Liver (tissue), 9 donors: ENCODE results near the gene MOB3B. TPM values are rescaled to one million over a fixed set of nuclear protein-coding genes. Genes with fewer than 3 reads are reported as not detected.

Experiments
- DNase-seq: peaks from one replicate; pipeline ENCODE4 v3.0.0-alpha.2; 2017; ENCODE audit warnings: low spot score
- H3K27ac ChIP-seq, 2 donors: one replicate each; pipeline ENCODE4 v1.7.0; 2013; ENCODE audit warnings: inconsistent platforms in 2 of 2, low read length in 2 of 2, control low read depth in 1 of 2, low read depth in 1 of 2, mild to moderate bottlenecking in 1 of 2
- H3K27me3 ChIP-seq, 4 donors: one replicate each; pipeline versions ENCODE4 v1.6.1 to v1.7.0; 2013; ENCODE audit warnings: low read length in 3 of 4, inconsistent platforms in 1 of 4, mild to moderate bottlenecking in 1 of 4, moderate library complexity in 1 of 4; ENCODE audit not compliant: control insufficient read depth in 4 of 4, insufficient read depth in 4 of 4
- H3K36me3 ChIP-seq, 4 donors: one replicate each; pipeline versions ENCODE4 v1.6.1 to v1.7.0; 2013; ENCODE audit warnings: low read length in 3 of 4, mild to moderate bottlenecking in 3 of 4, low read depth in 1 of 4, moderate library complexity in 1 of 4; ENCODE audit not compliant: control insufficient read depth in 4 of 4, insufficient read depth in 3 of 4
- H3K4me1 ChIP-seq, 4 donors: one replicate each; pipeline versions ENCODE4 v1.6.1 to v1.7.0; 2013; ENCODE audit warnings: low read length in 3 of 4, mild to moderate bottlenecking in 3 of 4, moderate library complexity in 1 of 4; ENCODE audit not compliant: control insufficient read depth in 4 of 4, insufficient read depth in 4 of 4
- H3K4me3 ChIP-seq, 3 donors: one replicate each; pipeline versions ENCODE4 v1.6.1 to v1.7.0; 2013; ENCODE audit warnings: low read length in 3 of 3, control low read depth in 1 of 3, low read depth in 1 of 3, mild to moderate bottlenecking in 1 of 3
- H3K9ac ChIP-seq, 2 donors: one replicate each; pipeline ENCODE4 v1.7.0; 2013; ENCODE audit warnings: low read length in 2 of 2, mild to moderate bottlenecking in 2 of 2, moderate library complexity in 2 of 2, control low read depth in 1 of 2, low read depth in 1 of 2
- H3K9me3 ChIP-seq, 4 donors: one replicate each; pipeline versions ENCODE4 v1.6.1 to v1.7.0; 2013; ENCODE audit warnings: low read length in 3 of 4; ENCODE audit not compliant: control insufficient read depth in 4 of 4
- EGR1 ChIP-seq, 2 donors: IDR thresholded peaks; 2 replicates each; pipeline ENCODE4 v1.6.1; 2016 to 2018; ENCODE audit warnings: antibody characterized with exemption in 2 of 2, low read depth in 2 of 2
- FOXA1 ChIP-seq: IDR thresholded peaks from 2 replicates; pipeline ENCODE4 v1.6.1; 2016; ENCODE audit warnings: antibody characterized with exemption
- FOXA2 ChIP-seq: IDR thresholded peaks from 2 replicates; pipeline ENCODE4 v1.6.1; 2016; ENCODE audit warnings: antibody characterized with exemption
- GABPA ChIP-seq, 2 donors: IDR thresholded peaks in 1 of 2; conservative IDR thresholded peaks in 1 of 2; 2 replicates each; pipeline ENCODE4 v1.6.1; 2016; ENCODE audit warnings: antibody characterized with exemption in 2 of 2, mild to moderate bottlenecking in 1 of 2, moderate library complexity in 1 of 2
- HNF4A ChIP-seq, 2 donors: conservative IDR thresholded peaks; 2 replicates each; pipeline ENCODE4 v1.6.1; 2016; ENCODE audit warnings: antibody characterized with exemption in 2 of 2, mild to moderate bottlenecking in 2 of 2
- HNF4G ChIP-seq: IDR thresholded peaks from 2 replicates; pipeline ENCODE4 v1.6.1; 2016; ENCODE audit warnings: antibody characterized with exemption
- JUND ChIP-seq, 2 donors: IDR thresholded peaks; 2 replicates each; pipeline ENCODE4 v1.6.1; 2016; ENCODE audit warnings: antibody characterized with exemption in 2 of 2
- NR2F2 ChIP-seq: IDR thresholded peaks from 2 replicates; pipeline ENCODE4 v1.6.1; 2016; ENCODE audit warnings: antibody characterized with exemption
- RAD21 ChIP-seq, 2 donors: IDR thresholded peaks; 2 replicates each; pipeline ENCODE4 v1.6.1; 2016; ENCODE audit warnings: antibody characterized with exemption in 2 of 2, mild to moderate bottlenecking in 2 of 2
- RXRA ChIP-seq, 2 donors: IDR thresholded peaks; 2 replicates each; pipeline ENCODE4 v1.6.1; 2017 to 2018; ENCODE audit warnings: antibody characterized with exemption in 2 of 2, mild to moderate bottlenecking in 1 of 2
- SP1 ChIP-seq: IDR thresholded peaks from 2 replicates; pipeline ENCODE4 v1.6.1; 2018; ENCODE audit warnings: antibody characterized with exemption, mild to moderate bottlenecking
- TAF1 ChIP-seq: conservative IDR thresholded peaks from 2 replicates; pipeline ENCODE4 v1.6.1; 2016; ENCODE audit warnings: antibody characterized with exemption, mild to moderate bottlenecking
- YY1 ChIP-seq: IDR thresholded peaks from 2 replicates; pipeline ENCODE4 v1.6.1; 2016; ENCODE audit warnings: antibody characterized with exemption, mild to moderate bottlenecking
- WGBS: extraction: QIAGEN DNeasy Blood & Tissue Kit; methylation state at CpG from one replicate; pipeline ENCODE4 v1.1.7; 2013; 5-methylcytosine and 5-hydroxymethylcytosine counted together
- polyA plus RNA-seq, 2 donors: library from polyadenylated mRNA; stranded (reverse) in 1 of 2; unstranded in 1 of 2; fragments of 200-250 nt in 1 of 2; fragments of >200 nt in 1 of 2; fragmentation: Nextera tagmentation in 1 of 2; extraction: Ambion mirVana in 1 of 2; gene quantifications; one replicate each; pipeline versions ENCODE4 v1.2.1 to v1.2.3, GENCODE V29; 2013 to 2015
- total RNA-seq, 2 donors: library from RNA; depleted of rRNA; stranded (reverse); fragments of >200 nt; gene quantifications; one replicate each; pipeline ENCODE4 v1.2.3, GENCODE V29; 2014
- TF ChIP-seq, protein P1 (sequence below): IDR thresholded peaks from 2 replicates; pipeline ENCODE4 v1.6.1; 2016; ENCODE audit warnings: antibody characterized with exemption, mild to moderate bottlenecking
- TF ChIP-seq, protein P2 (sequence below): IDR thresholded peaks from 2 replicates; pipeline ENCODE4 v1.6.1; 2016; ENCODE audit warnings: antibody characterized with exemption
- TF ChIP-seq, protein P3 (sequence below): fragments of 150-350 bp; IDR thresholded peaks from 2 replicates; pipeline ENCODE4 v1.5.1; 2017; ENCODE audit warnings: improper control_type of control experiment, low read depth, low read length; ENCODE audit not compliant: missing input control
- TF ChIP-seq, protein P4 (sequence below): IDR thresholded peaks from 2 replicates; pipeline ENCODE4 v1.6.1; 2016; ENCODE audit warnings: antibody characterized with exemption
- TF ChIP-seq, protein P5 (sequence below): IDR thresholded peaks from 2 replicates; pipeline ENCODE4 v1.6.1; 2016; ENCODE audit warnings: antibody characterized with exemption
- donor health status: healthy.
- donor health status: healthy.
- donor health status: healthy.
- donor health status: healthy.
- donor health status: healthy.

Gene MOB3B
- total and polyA plus RNA-seq, 4 donors = 0.36 to 1.1 (median 0.76) TPM

DNA sequence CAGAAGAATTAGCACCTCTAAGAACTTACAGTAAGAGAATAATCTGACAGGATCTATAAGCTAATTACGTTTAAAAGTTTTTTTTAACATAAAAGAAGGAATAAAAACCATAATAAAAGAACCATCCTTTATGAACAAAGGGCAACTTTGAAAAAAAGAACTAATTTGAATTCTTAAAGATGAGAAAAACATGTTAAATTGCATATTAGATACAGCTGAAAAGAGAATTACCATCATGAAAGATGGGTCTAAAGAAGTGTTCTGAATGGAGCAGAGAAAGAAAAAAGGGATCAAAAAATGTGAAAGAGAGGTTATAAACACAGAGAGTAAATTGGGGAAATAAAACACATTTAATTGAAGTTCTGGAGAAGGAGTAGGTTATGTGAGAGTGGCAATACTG, 51.3 kb downstream of the MOB3B start:
- Histone ChIP-seq H3K27ac (no peak overlapping the region), H3K4me1 (no peaks in the 10 kb centered on the region), H3K36me3 (no peaks in the 10 kb centered on the region), H3K9me3 (no peaks in the 10 kb centered on the region), H3K4me3 (no peak overlapping the region), H3K9ac (no peak overlapping the region), H3K27me3 (no peaks in the 10 kb centered on the region)
- DNase-seq = no peak
- TF ChIP-seq HNF4A (conservative IDR thresholded peaks at IDR 0.05) (no peak), JUND (IDR thresholded peaks at IDR 0.05) (no peak), GABPA (IDR thresholded peaks at IDR 0.05 in 1 of 2, conservative IDR thresholded peaks at IDR 0.05 in 1 of 2) (no peak), YY1 (no peak), NR2F2 (no peak), RAD21 (IDR thresholded peaks at IDR 0.05) (no peak), RXRA (IDR thresholded peaks at IDR 0.05) (no peak), TAF1 (no peak), HNF4G (no peak), EGR1 (IDR thresholded peaks at IDR 0.05; ENCODE audit: low read depth in 2 of 2) (no peak), SP1 (no peak), FOXA2 (no peak), FOXA1 (no peak)
- TF ChIP-seq, protein P1, sequence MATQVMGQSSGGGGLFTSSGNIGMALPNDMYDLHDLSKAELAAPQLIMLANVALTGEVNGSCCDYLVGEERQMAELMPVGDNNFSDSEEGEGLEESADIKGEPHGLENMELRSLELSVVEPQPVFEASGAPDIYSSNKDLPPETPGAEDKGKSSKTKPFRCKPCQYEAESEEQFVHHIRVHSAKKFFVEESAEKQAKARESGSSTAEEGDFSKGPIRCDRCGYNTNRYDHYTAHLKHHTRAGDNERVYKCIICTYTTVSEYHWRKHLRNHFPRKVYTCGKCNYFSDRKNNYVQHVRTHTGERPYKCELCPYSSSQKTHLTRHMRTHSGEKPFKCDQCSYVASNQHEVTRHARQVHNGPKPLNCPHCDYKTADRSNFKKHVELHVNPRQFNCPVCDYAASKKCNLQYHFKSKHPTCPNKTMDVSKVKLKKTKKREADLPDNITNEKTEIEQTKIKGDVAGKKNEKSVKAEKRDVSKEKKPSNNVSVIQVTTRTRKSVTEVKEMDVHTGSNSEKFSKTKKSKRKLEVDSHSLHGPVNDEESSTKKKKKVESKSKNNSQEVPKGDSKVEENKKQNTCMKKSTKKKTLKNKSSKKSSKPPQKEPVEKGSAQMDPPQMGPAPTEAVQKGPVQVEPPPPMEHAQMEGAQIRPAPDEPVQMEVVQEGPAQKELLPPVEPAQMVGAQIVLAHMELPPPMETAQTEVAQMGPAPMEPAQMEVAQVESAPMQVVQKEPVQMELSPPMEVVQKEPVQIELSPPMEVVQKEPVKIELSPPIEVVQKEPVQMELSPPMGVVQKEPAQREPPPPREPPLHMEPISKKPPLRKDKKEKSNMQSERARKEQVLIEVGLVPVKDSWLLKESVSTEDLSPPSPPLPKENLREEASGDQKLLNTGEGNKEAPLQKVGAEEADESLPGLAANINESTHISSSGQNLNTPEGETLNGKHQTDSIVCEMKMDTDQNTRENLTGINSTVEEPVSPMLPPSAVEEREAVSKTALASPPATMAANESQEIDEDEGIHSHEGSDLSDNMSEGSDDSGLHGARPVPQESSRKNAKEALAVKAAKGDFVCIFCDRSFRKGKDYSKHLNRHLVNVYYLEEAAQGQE = no peak
- TF ChIP-seq, protein P2, sequence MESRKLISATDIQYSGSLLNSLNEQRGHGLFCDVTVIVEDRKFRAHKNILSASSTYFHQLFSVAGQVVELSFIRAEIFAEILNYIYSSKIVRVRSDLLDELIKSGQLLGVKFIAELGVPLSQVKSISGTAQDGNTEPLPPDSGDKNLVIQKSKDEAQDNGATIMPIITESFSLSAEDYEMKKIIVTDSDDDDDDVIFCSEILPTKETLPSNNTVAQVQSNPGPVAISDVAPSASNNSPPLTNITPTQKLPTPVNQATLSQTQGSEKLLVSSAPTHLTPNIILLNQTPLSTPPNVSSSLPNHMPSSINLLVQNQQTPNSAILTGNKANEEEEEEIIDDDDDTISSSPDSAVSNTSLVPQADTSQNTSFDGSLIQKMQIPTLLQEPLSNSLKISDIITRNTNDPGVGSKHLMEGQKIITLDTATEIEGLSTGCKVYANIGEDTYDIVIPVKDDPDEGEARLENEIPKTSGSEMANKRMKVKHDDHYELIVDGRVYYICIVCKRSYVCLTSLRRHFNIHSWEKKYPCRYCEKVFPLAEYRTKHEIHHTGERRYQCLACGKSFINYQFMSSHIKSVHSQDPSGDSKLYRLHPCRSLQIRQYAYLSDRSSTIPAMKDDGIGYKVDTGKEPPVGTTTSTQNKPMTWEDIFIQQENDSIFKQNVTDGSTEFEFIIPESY = no peak
- TF ChIP-seq, protein P3, sequence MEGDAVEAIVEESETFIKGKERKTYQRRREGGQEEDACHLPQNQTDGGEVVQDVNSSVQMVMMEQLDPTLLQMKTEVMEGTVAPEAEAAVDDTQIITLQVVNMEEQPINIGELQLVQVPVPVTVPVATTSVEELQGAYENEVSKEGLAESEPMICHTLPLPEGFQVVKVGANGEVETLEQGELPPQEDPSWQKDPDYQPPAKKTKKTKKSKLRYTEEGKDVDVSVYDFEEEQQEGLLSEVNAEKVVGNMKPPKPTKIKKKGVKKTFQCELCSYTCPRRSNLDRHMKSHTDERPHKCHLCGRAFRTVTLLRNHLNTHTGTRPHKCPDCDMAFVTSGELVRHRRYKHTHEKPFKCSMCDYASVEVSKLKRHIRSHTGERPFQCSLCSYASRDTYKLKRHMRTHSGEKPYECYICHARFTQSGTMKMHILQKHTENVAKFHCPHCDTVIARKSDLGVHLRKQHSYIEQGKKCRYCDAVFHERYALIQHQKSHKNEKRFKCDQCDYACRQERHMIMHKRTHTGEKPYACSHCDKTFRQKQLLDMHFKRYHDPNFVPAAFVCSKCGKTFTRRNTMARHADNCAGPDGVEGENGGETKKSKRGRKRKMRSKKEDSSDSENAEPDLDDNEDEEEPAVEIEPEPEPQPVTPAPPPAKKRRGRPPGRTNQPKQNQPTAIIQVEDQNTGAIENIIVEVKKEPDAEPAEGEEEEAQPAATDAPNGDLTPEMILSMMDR = no peak
- TF ChIP-seq, protein P4, sequence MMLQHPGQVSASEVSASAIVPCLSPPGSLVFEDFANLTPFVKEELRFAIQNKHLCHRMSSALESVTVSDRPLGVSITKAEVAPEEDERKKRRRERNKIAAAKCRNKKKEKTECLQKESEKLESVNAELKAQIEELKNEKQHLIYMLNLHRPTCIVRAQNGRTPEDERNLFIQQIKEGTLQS = no peak
- TF ChIP-seq, protein P5, sequence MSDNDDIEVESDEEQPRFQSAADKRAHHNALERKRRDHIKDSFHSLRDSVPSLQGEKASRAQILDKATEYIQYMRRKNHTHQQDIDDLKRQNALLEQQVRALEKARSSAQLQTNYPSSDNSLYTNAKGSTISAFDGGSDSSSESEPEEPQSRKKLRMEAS = no peak
- WGBS = 93% methylated on average over 1 of the region's 1 CpG
